ENCODE data around the gene CA11. TPM values are rescaled to one million over a fixed set of nuclear protein-coding genes. Genes with fewer than 3 reads are reported as not detected.

CA11 gene
- total and polyA plus RNA-seq, 11 donors, result 2.2 to 14.8 (median 5.8) TPM

DNA sequence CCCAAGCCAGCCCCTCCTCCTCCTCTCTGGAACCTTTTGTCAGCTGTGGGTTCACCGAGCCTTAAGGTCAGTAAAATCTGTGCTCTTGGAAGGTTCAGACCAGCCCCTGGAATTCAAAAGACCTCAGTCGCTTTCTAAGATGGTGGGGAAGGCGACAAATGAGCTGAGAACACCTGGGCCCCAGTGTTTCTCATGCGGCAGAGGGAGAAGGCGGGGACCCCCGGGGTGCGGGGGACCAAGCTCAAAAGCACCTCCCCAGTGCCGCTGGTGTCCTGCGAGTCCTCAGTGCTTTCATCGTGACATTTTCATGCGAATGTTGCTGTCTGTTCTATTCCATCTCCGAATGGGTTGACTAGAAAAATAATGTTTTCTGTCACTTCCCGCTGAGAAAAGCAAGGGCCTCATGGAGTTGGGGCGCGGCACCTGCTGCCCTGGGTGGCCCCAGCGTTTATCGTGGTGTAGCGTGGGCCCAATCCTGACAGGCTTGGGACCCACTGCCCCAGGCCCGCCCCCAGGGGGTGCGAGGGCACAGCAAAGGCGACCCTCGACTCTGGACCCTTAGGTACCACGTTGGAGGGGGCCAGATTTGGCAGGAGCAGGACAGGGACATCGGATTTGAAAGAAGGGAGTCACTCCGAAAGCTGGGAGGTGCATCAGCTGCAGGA is 27.6 kb upstream of the CA11 start:
- intact Hi-C loops (cut with DNase I), result loop anchor here (2.0 to 10.0 kb wide), 7 partner anchors 51 to 171 kb away; partner anchors contain the start of gene HSD17B14 (in 4 of the 10)
- no peak overlapping the region for H3K4me3 ChIP-seq
- H3K27me3 ChIP-seq, result no peaks in the 10 kb centered on the region
- peaks cover 0 to 12% (median 7%) of the 10 kb centered on the region in 12 donors for H3K4me1 ChIP-seq
- no peaks in the 10 kb centered on the region for H3K9me3 ChIP-seq
- TF ChIP-seq POLR2A (IDR thresholded peaks at IDR 0.05) (no peak), CTCF (IDR thresholded peaks at IDR 0.05) (no peak)
- H3K36me3 ChIP-seq, result no peaks in the 10 kb centered on the region
- no peak overlapping the region for H3K27ac ChIP-seq
- DNase-seq (no peak), ATAC-seq (no peak)
- WGBS, 4 donors, result 79 to 82% (median 79%) methylated on average over 24 to 25 of the region's 25 CpGs

DNA sequence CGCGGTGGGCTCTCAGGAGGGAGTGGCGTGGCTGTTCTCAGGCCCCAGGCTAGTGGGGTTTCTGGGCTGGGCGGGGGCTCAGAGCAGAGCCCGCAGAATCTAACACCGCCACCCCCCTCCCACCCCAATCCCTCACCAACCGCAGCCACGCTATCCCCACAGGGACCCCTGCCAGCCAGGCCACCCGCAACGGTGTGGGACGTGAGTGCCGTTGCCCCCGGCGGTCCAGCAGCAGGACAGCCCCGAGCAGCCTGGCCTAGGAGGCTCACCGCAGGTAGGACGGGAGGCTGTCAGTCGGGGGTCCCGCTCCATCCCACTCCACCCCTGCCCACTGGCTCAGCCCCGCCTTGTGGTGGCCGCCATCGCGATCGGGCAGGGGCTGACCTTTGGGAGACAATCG is 27.0 kb upstream of the CA11 start, which contains the start of gene NTN5:
Gene NTN5, minus strand, starts transcription at position 24 of the 400 bp plus-strand sequence. CDS start 2,031 bp downstream, outside the sequence.
- intact Hi-C loops (cut with DNase I), result loop anchor here (10.0 kb wide), 6 partner anchors 52 to 172 kb away; partner anchors contain the start of gene HSD17B14 (in 4 of the 10)
- Histone ChIP-seq H3K27ac (no peak within 1 kb of the TSS), H3K4me3 (no peak within 1 kb of the TSS), H3K9me3 (no peaks in the 10 kb centered on the region), H3K36me3 (no peaks in the 10 kb centered on the region), H3K27me3 (no peaks in the 10 kb centered on the region), H3K4me1 (peaks cover 0 to 12% (median 7%) of the 10 kb centered on the region in 12 donors)
- WGBS, 4 donors, result 76 to 83% (median 79%) methylated on average over 21 to 25 of the region's 25 CpGs
- ATAC-seq (no peak), DNase-seq (no peak)
- TF ChIP-seq POLR2A (IDR thresholded peaks at IDR 0.05) (no peak), CTCF (IDR thresholded peaks at IDR 0.05) (no peak)

DNA sequence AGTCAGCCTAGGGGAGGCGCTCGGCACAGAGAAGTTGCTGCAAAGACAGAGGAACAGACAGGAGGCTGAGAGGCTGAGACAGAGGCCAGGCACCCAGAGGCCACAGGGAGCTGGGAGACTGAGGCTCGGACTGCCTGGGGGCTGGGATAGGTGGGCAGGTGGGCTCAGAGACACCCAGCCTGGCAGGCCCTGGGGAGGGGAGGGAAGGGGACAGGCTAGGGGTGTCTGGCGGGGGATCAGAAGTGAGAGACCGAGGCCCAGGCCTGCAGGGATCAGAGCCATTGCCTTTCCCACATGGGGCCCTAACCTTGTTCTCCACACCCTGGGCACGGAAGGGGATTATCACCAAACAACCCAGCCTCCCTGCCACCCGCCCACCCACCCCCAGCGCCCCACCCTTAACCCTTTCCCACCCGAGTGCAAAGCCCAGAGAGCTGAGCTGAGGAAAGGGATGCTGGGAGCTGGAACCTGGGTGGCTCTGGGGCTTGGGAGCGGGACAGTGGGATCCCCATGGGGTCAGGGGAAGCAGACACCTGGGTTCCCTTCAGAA is 25.5 kb upstream of the CA11 start:
- Histone ChIP-seq H3K27ac (no peak overlapping the region), H3K36me3 (no peaks in the 10 kb centered on the region), H3K4me1 (peaks cover 0 to 12% (median 7%) of the 10 kb centered on the region in 12 donors), H3K27me3 (no peaks in the 10 kb centered on the region), H3K9me3 (no peaks in the 10 kb centered on the region), H3K4me3 (no peak overlapping the region)
- DNase-seq, result no peak
- no peak for ATAC-seq
- whole genome bisulfite sequencing, 4 donors, result 73 to 93% (median 86%) methylated on average over 6 to 10 of the region's 10 CpGs
- TF ChIP-seq CTCF (IDR thresholded peaks at IDR 0.05) (no peak), POLR2A (IDR thresholded peaks at IDR 0.05) (no peak)
- intact Hi-C loops (cut with DNase I), result loop anchor here (10.0 kb wide), 6 partner anchors 53 to 173 kb away; partner anchors contain the start of gene HSD17B14 (in 4 of the 10)

GRCh38 chr19:48670699-48671445 is 24.9 kb upstream of the CA11 start:
- ATAC-seq (no peak), DNase-seq (no peak)
- H3K9me3 ChIP-seq, result no peaks in the 10 kb centered on the region
- no peak overlapping the region for H3K4me3 ChIP-seq
- 88 to 90% (median 89%) methylated on average over 20 to 21 of the region's 21 CpGs for WGBS, 4 donors
- no peak overlapping the region for H3K27ac ChIP-seq
- H3K4me1 ChIP-seq, result peaks cover 0 to 11% (median 7%) of the 10 kb centered on the region in 12 donors
- H3K36me3 ChIP-seq, result no peaks in the 10 kb centered on the region
- H3K27me3 ChIP-seq, result no peaks in the 10 kb centered on the region
- intact Hi-C loops (cut with DNase I), result loop anchor here (10.0 kb wide), 6 partner anchors 54 to 174 kb away; partner anchors contain the start of gene HSD17B14 (in 4 of the 10)
- TF ChIP-seq CTCF (IDR thresholded peaks at IDR 0.05) (no peak), POLR2A (IDR thresholded peaks at IDR 0.05) (no peak)

Measured in heart left ventricle (tissue), 16 donors.